Natural killer cell (primary cell): ENCODE data around the gene ZNF326. TPM values are rescaled to one million over a fixed set of nuclear protein-coding genes. Genes with fewer than 3 reads are reported as not detected.

ENCODE experiments used
- ATAC-seq, 3 donors: fragments of 150-1000 bp in 2 of 3; fragments of 200-7000 bp in 1 of 3; cut with Tn5 transposase; 1 replicate in 1 of 3; 2 replicates in 2 of 3; pipeline ENCODE4 v1.10.0; 2021; ENCODE audit warnings: mild to moderate bottlenecking in 2 of 3, moderate library complexity in 2 of 3
- DNase-seq, 2 donors: peaks; one replicate each; pipeline versions ENCODE4 v3.0.0 to v3.0.0-alpha.2; 2013 to 2021; ENCODE audit warnings: mixed read lengths in 1 of 2
- H3K27ac ChIP-seq: one replicate; pipeline ENCODE4 v1.5.1; 2013; ENCODE audit warnings: mild to moderate bottlenecking, low read length
- H3K27me3 ChIP-seq: one replicate; pipeline ENCODE4 v1.6.1; 2013; ENCODE audit warnings: low read length; ENCODE audit not compliant: control insufficient read depth, insufficient read depth
- H3K36me3 ChIP-seq: one replicate; pipeline ENCODE4 v1.6.1; 2013; ENCODE audit warnings: low read length; ENCODE audit not compliant: control insufficient read depth, insufficient read depth
- H3K4me1 ChIP-seq: one replicate; pipeline ENCODE4 v1.6.1; 2013; ENCODE audit warnings: low read length; ENCODE audit not compliant: control insufficient read depth, insufficient read depth
- H3K4me3 ChIP-seq: one replicate; pipeline ENCODE4 v1.5.1; 2013; ENCODE audit warnings: low read length
- H3K9me3 ChIP-seq: one replicate; pipeline ENCODE4 v1.6.1; 2013; ENCODE audit warnings: low read length; ENCODE audit not compliant: control insufficient read depth, insufficient read depth
- H3K27ac Mint-ChIP-seq, 2 donors: one replicate each; pipeline ENCODE4 v1.8.0; 2022; ENCODE audit warnings: mild to moderate bottlenecking in 2 of 2, mixed read lengths in 2 of 2, moderate library complexity in 1 of 2
- H3K27me3 Mint-ChIP-seq, 2 donors: one replicate each; pipeline ENCODE4 v1.8.0; 2022; ENCODE audit warnings: low read depth in 2 of 2, mixed read lengths in 2 of 2
- H3K36me3 Mint-ChIP-seq: one replicate; pipeline ENCODE4 v1.8.0; 2022; ENCODE audit warnings: mixed read lengths
- H3K4me1 Mint-ChIP-seq, 2 donors: one replicate each; pipeline ENCODE4 v1.8.0; 2022; ENCODE audit warnings: mixed read lengths in 2 of 2
- H3K4me3 Mint-ChIP-seq: one replicate; pipeline ENCODE4 v1.8.0; 2022; ENCODE audit warnings: mild to moderate bottlenecking, moderate library complexity, mixed read lengths
- H3K9me3 Mint-ChIP-seq, 2 donors: one replicate each; pipeline ENCODE4 v1.8.0; 2022; ENCODE audit warnings: mixed read lengths in 2 of 2
- CTCF ChIP-seq: fragments of 200-600 bp; IDR thresholded peaks from one replicate; pipeline ENCODE4 v1.8.0; 2022; ENCODE audit warnings: antibody characterized with exemption
- WGBS: methylation state at CpG from one replicate; pipeline ENCODE4 v1.1.7; 2013; ENCODE audit warnings: missing lambda C conversion rate; ENCODE audit not compliant: insufficient coverage; 5-methylcytosine and 5-hydroxymethylcytosine counted together
- intact Hi-C: fragments of 100-400 bp; cut with micrococcal nuclease; formaldehyde crosslinking; loops from one replicate; pipeline ENCODE4 v1.14.2; 2022
- total RNA-seq, 4 donors: library from RNA; stranded (reverse); fragments of 120-200 nt in 1 of 4; gene quantifications; one replicate each; pipeline versions ENCODE4 v1.2.3 to v1.2.4, GENCODE V29; 2013 to 2022

The ZNF326 gene
- total RNA-seq, 3 donors from 2014 or later (not counting 1 experiment from before 2014, with no cell fraction given): 44.4 to 49.2 (median 45.7) TPM

- Histone ChIP-seq H3K4me1 (no peaks in the 10 kb centered on the region), H3K27ac (no peak overlapping the region), H3K4me3 (no peak overlapping the region), H3K36me3 (peaks cover 74% of the 10 kb centered on the region), H3K9me3 (no peaks in the 10 kb centered on the region), H3K27me3 (no peaks in the 10 kb centered on the region)
- no peak for TF ChIP-seq CTCF
- no peak overlapping the region for H3K4me3 Mint-ChIP-seq
- ATAC-seq (no peak), DNase-seq (no peak)
- H3K27me3 Mint-ChIP-seq: no peaks in the 10 kb centered on the region
- H3K27ac Mint-ChIP-seq: no peak overlapping the region
- WGBS: 100% methylated on average over 1 of the region's 1 CpG
- peaks cover 2 to 6% of the 10 kb centered on the region in 2 donors for H3K9me3 Mint-ChIP-seq
- H3K36me3 Mint-ChIP-seq: peaks cover 67% of the 10 kb centered on the region
- intact Hi-C loops: no loop called here
- no peaks in the 10 kb centered on the region for H3K4me1 Mint-ChIP-seq
Measured at GRCh38 chr1:90023691-90024090, 28.8 kb downstream of the ZNF326 start.

GRCh38 chr1:90027281-90027680 lies 32.4 kb downstream of the ZNF326 start:
- Histone ChIP-seq H3K4me1 (no peaks in the 10 kb centered on the region), H3K27ac (no peak overlapping the region), H3K9me3 (no peaks in the 10 kb centered on the region), H3K4me3 (no peak overlapping the region), H3K27me3 (no peaks in the 10 kb centered on the region), H3K36me3 (peaks cover 55% of the 10 kb centered on the region)
- 88% methylated on average over 1 of the region's 1 CpG for WGBS
- TF ChIP-seq CTCF: no peak
- Mint-ChIP-seq H3K27ac (no peak overlapping the region), H3K27me3 (no peaks in the 10 kb centered on the region), H3K36me3 (peaks cover 41% of the 10 kb centered on the region), H3K4me1 (no peaks in the 10 kb centered on the region), H3K9me3 (peaks cover 2 to 6% of the 10 kb centered on the region in 2 donors), H3K4me3 (no peak overlapping the region)
- no peak for DNase-seq
- intact Hi-C loops: no loop called here
- ATAC-seq: no peak

- no peak overlapping the region for H3K4me3 Mint-ChIP-seq
- H3K4me1 Mint-ChIP-seq: no peaks in the 10 kb centered on the region
- DNase-seq (no peak), ATAC-seq (no peak)
- H3K27me3 Mint-ChIP-seq: peaks cover 0 to 1% of the 10 kb centered on the region in 2 donors
- no peak overlapping the region for H3K27ac ChIP-seq
- WGBS: 93% methylated on average over 2 of the region's 3 CpGs
- no peaks in the 10 kb centered on the region for H3K4me1 ChIP-seq
- no peaks in the 10 kb centered on the region for H3K27me3 ChIP-seq
- TF ChIP-seq CTCF: no peak
- intact Hi-C loops: no loop called here
- H3K36me3 ChIP-seq: no peaks in the 10 kb centered on the region
- H3K27ac Mint-ChIP-seq: no peak overlapping the region
- no peaks in the 10 kb centered on the region for H3K9me3 Mint-ChIP-seq
- H3K4me3 ChIP-seq: no peak overlapping the region
- H3K9me3 ChIP-seq: no peaks in the 10 kb centered on the region
- no peaks in the 10 kb centered on the region for H3K36me3 Mint-ChIP-seq
Measured at GRCh38 chr1:90039652-90040051, 44.7 kb downstream of the ZNF326 start.

GRCh38 chr1:90043586-90043985 lies 48.7 kb downstream of the ZNF326 start:
- Histone ChIP-seq H3K9me3 (no peaks in the 10 kb centered on the region), H3K4me3 (no peak overlapping the region), H3K27me3 (no peaks in the 10 kb centered on the region), H3K27ac (no peak overlapping the region), H3K36me3 (no peaks in the 10 kb centered on the region), H3K4me1 (no peaks in the 10 kb centered on the region)
- H3K27ac Mint-ChIP-seq: no peak overlapping the region
- DNase-seq (no peak), ATAC-seq (no peak)
- no peaks in the 10 kb centered on the region for H3K36me3 Mint-ChIP-seq
- intact Hi-C loops: no loop called here
- no peaks in the 10 kb centered on the region for H3K4me1 Mint-ChIP-seq
- WGBS: 93% methylated on average over 3 of the region's 4 CpGs
- H3K27me3 Mint-ChIP-seq: peaks cover 15% of the 10 kb centered on the region in 2 donors
- no peaks in the 10 kb centered on the region for H3K9me3 Mint-ChIP-seq
- TF ChIP-seq CTCF: no peak
- no peak overlapping the region for H3K4me3 Mint-ChIP-seq
